ENCODE measurements around the gene NR2F1-AS1.
A peak's percentile ranks its signal among the peaks of the same experiment; 100 is the strongest.

The NR2F1-AS1 gene

DNA sequence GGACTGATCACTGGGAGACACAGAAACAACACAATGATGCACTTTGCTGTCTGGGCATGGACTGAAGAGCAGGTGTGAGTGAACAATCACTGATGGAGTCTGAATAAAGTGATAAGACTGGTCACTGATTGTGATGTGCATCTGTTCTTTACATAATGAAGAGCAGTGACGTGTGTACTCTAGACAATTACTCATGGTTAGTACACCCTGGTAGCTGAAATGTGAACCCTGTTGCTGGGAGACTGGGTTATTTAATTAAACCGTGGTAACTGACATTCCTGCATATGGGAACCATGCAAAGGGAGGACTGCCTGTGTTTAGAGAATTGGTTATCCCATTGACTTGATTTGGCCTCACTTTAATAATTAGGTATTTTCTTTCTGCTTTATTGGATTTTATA, 202.9 kb downstream of the NR2F1-AS1 start:
- peak; percentile 58 for DNase-seq

DNA sequence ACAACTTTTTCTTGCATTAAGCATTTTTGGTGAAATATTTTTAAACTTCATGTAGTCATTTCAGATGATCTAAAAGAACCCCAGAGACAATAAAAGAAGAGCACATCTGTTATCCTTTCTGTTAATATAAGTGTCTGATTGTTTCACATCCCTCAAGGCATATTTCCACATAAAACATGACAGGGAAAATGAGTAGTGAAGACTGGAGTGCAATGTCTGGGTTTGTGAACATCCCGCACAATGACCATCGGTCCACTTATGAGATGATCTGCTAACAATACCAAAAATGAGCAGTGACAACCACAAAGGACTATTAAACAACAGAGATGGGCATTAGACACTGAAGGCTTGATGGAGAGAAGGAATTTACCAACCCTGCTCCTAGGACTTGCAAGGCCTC, 209.1 kb downstream of the NR2F1-AS1 start:
- no peak for DNase-seq

DNA sequence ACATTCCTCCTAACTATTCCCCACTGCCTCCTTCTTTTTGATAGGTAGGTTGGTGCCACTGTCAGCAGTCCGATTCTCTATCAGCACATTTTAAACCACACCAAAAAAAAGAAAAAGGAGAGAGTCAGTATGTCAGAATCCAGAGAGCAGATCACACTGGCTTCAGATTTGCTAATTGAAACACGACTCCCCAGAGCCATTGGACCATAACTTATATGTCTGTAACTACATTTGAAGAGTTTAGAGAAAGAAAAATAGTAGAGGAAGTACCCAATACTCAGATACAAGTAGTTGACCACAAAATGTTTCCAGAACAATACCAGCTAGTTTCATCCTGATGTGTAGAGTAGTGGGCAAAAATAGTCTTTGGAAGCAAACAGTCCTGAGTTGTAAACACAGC, 216.6 kb downstream of the NR2F1-AS1 start:
- no peak for DNase-seq

GRCh38 chr5:93360436-93361088, 220.5 kb downstream of the NR2F1-AS1 start:
- DNase-seq = no peak

DNA sequence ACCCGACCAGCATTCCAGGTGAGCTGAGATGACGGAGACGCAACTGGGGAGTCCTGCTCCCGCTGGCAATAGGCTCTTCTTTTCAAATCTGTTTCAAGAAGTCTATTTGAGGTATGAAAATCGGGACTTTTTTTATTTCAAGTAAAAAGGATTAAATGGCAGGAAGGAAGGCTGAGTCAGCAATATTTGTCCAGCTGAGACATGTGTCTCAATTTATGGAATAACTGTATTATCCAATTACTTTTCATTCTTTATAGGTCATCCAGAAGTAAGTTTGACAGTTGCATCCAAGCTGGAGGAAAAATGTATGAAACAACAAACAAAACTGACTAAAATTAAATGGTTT, 221.1 kb downstream of the NR2F1-AS1 start:
- no peak for DNase-seq

All from fibroblast of upper back skin (primary cell).